Stomach (tissue), 9 donors: ENCODE data around the gene CAMK2B. TPM values are rescaled to one million over a fixed set of nuclear protein-coding genes. Genes with fewer than 3 reads are reported as not detected.

Experiments used
- DNase-seq, 2 donors: peaks; one replicate each; pipeline versions ENCODE4 v3.0.0 to v3.0.0-alpha.2; 2013 to 2019
- H3K27ac ChIP-seq, 5 donors: fragments of 200-600 bp in 4 of 5; sonication (generic) in 4 of 5; one replicate each; pipeline ENCODE4 v1.5.1; 2013 to 2019; ENCODE audit warnings: mild to moderate bottlenecking in 1 of 5, moderate library complexity in 1 of 5
- H3K27me3 ChIP-seq, 3 donors: fragments of 200-600 bp; sonication (generic); one replicate each; pipeline ENCODE4 v1.5.1; 2017 to 2019; ENCODE audit warnings: mixed run types in 1 of 3
- H3K36me3 ChIP-seq, 4 donors: fragments of 200-600 bp; sonication (generic); 1 replicate in 3 of 4; 2 replicates in 1 of 4; pipeline ENCODE4 v1.5.1; 2016 to 2019
- H3K4me1 ChIP-seq, 4 donors: fragments of 200-600 bp; sonication (generic); one replicate each; pipeline ENCODE4 v1.5.1; 2016 to 2019
- H3K4me3 ChIP-seq, 4 donors: fragments of 200-600 bp; sonication (generic) in 3 of 4; one replicate each; pipeline ENCODE4 v1.5.1; 2016 to 2019; ENCODE audit warnings: mild to moderate bottlenecking in 1 of 4
- H3K9me3 ChIP-seq, 4 donors: fragments of 200-600 bp; sonication (generic); one replicate each; pipeline ENCODE4 v1.5.1; 2016 to 2019
- EP300 ChIP-seq: sonication (generic); formaldehyde crosslinking; IDR thresholded peaks from one replicate; pipeline ENCODE4 v1.6.1; 2017; ENCODE audit warnings: antibody characterized with exemption
- POLR2A ChIP-seq, 4 donors: fragments of 450-650 bp; IDR thresholded peaks; one replicate each; pipeline ENCODE4 v1.6.1; 2016; ENCODE audit warnings: antibody characterized with exemption in 4 of 4, control low read depth in 2 of 4, mild to moderate bottlenecking in 1 of 4, moderate library complexity in 1 of 4
- POLR2AphosphoS5 ChIP-seq, 3 donors: sonication (generic); formaldehyde crosslinking; IDR thresholded peaks; one replicate each; pipeline ENCODE4 v1.6.1; 2016; ENCODE audit warnings: antibody characterized with exemption in 3 of 3
- WGBS, 5 donors: extraction: QIAGEN DNeasy Blood & Tissue Kit in 3 of 5; methylation state at CpG; one replicate each; pipeline versions ENCODE4 v1.1.5 to v1.1.7; 2013 to 2018; 5-methylcytosine and 5-hydroxymethylcytosine counted together
- intact Hi-C: fragments of 100-400 bp; cut with DNase I; formaldehyde crosslinking; loops from one replicate; pipeline ENCODE4 v1.15.1; 2023; ENCODE audit warnings: low total_unique reads
- polyA plus RNA-seq, 3 donors: library from polyadenylated mRNA; stranded (reverse); fragments of 200-250 nt; gene quantifications; one replicate each; pipeline ENCODE4 v1.2.3, GENCODE V29; 2013
- total RNA-seq, 5 donors: library from RNA; depleted of rRNA; stranded (reverse); fragments of >200 nt; gene quantifications; one replicate each; pipeline versions ENCODE4 v1.1.0 to v1.2.3, GENCODE V29; 2014 to 2016
- TF ChIP-seq, protein P1 (sequence below), 7 experiments: fragments of 450-650 bp in 4 of 7; fragments of 200-600 bp in 3 of 7; sonication (generic) in 3 of 7; IDR thresholded peaks; one replicate each; pipeline ENCODE4 v1.5.1; 2016 to 2019; ENCODE audit warnings: antibody characterized with exemption in 7 of 7, control low read depth in 2 of 7, mild to moderate bottlenecking in 1 of 7
- donor health status: healthy with polysubstance abuse.
- donor health status: Bipolar disorder and iron deficiency.
- donor health status: healthy.

The CAMK2B gene
- total and polyA plus RNA-seq, 8 donors = 0.92 to 28.4 (median 5.4) TPM; not detected in 2

DNA sequence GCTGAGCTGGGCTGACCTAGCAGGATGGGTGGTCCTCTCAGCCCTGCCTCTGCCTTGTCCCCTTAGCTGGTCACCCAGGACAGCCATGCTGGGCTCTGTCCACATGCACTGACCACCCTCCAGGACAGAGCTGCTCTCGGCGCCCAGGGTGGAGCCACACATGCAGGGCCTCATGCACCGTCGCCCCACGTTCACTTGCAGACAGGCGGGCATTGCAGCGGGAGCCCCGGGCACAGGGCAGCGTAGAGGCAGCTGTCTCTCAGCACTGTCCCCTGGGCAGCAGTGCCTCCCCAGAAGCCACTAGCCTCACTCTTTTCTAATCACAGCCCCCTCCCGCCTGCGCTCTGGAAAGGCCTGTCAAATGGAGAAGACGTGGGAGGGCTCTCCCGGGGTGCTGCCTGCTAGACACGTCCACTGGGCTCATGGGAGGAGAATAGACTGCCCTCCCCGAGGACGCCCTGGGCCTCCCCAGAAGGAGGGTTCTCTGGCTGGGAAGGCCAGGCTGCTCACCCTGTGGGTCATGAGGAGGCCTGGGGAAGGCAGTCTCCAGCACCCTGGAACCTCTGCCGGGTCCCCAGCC lies 87.2 kb downstream of the CAMK2B start:
- no peaks in the 10 kb centered on the region for H3K9me3 ChIP-seq
- intact Hi-C loops = no loop called here
- H3K36me3 ChIP-seq = no peaks in the 10 kb centered on the region
- TF ChIP-seq EP300 = no peak
- DNase-seq = no peak
- H3K27ac ChIP-seq = no peak overlapping the region
- 73 to 88% (median 80%) methylated on average over 8 to 17 of the region's 17 CpGs for WGBS, 5 donors
- H3K4me1 ChIP-seq = peaks cover 0 to 7% (median 4%) of the 10 kb centered on the region in 4 donors
- H3K4me3 ChIP-seq = no peak overlapping the region
- H3K27me3 ChIP-seq = peaks cover 0 to 15% (median 5%) of the 10 kb centered on the region in 3 donors

DNA sequence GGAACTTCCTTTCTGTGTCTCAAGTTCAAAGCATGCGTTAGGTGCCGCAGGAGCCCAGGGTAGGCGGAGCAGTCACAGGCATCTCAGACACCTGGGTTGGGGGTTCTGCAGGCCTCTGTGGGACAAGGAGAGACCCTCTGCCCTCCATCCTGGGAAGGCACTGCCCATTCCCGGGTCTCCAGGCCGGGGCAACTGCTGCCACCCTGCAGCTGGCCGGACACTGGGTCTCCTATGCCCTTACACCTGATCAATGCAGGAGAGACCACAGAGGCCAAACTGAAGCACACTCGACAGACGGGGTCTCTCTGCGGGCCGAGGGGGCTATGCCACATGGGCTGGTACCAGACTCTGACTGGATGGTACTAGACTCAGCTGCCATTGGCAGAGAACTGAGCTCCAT lies 87.7 kb downstream of the CAMK2B start:
- no peak for DNase-seq
- WGBS, 5 donors = 75 to 90% (median 85%) methylated on average over 9 to 10 of the region's 10 CpGs
- Histone ChIP-seq H3K36me3 (no peaks in the 10 kb centered on the region), H3K9me3 (no peaks in the 10 kb centered on the region), H3K4me3 (no peak overlapping the region), H3K27ac (no peak overlapping the region), H3K27me3 (peaks cover 0 to 20% (median 5%) of the 10 kb centered on the region in 3 donors), H3K4me1 (peaks cover 0 to 7% (median 4%) of the 10 kb centered on the region in 4 donors)
- TF ChIP-seq EP300 (no peak), POLR2AphosphoS5 (IDR thresholded peaks at IDR 0.05) (no peak), POLR2A (IDR thresholded peaks at IDR 0.05) (no peak)
- TF ChIP-seq, protein P1, sequence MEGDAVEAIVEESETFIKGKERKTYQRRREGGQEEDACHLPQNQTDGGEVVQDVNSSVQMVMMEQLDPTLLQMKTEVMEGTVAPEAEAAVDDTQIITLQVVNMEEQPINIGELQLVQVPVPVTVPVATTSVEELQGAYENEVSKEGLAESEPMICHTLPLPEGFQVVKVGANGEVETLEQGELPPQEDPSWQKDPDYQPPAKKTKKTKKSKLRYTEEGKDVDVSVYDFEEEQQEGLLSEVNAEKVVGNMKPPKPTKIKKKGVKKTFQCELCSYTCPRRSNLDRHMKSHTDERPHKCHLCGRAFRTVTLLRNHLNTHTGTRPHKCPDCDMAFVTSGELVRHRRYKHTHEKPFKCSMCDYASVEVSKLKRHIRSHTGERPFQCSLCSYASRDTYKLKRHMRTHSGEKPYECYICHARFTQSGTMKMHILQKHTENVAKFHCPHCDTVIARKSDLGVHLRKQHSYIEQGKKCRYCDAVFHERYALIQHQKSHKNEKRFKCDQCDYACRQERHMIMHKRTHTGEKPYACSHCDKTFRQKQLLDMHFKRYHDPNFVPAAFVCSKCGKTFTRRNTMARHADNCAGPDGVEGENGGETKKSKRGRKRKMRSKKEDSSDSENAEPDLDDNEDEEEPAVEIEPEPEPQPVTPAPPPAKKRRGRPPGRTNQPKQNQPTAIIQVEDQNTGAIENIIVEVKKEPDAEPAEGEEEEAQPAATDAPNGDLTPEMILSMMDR (IDR thresholded peaks at IDR 0.05) = no peak
- intact Hi-C loops = no loop called here

DNA sequence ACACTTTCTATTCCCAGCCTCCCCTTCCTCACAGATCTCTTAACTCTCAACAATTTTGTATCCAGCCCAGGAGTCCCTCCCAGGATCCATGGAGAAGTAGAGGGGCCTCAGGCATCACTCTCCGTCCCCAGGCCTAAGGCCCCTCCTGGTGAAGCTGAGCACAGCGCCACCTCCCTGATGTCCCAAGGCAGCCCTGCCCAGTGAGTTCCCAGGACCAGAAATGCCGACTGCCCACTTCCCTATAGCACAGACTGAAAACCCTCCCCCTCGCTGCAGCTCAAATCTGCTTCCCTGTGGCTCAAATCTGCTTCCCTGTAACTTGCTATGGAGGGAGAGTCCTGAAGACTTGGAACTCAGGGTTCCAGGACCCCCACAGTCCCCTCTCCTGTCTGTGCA lies 89.1 kb downstream of the CAMK2B start:
- DNase-seq = no peak
- intact Hi-C loops = no loop called here
- TF ChIP-seq EP300 = no peak
- TF ChIP-seq, protein P1 (IDR thresholded peaks at IDR 0.05) = no peak
- TF ChIP-seq POLR2A (IDR thresholded peaks at IDR 0.05) = no peak
- TF ChIP-seq POLR2AphosphoS5 (IDR thresholded peaks at IDR 0.05) = no peak
- no peak overlapping the region for H3K27ac ChIP-seq
- H3K36me3 ChIP-seq = no peaks in the 10 kb centered on the region
- peaks cover 0 to 5% (median 4%) of the 10 kb centered on the region in 4 donors for H3K4me1 ChIP-seq
- no peaks in the 10 kb centered on the region for H3K9me3 ChIP-seq
- peaks cover 0 to 20% (median 5%) of the 10 kb centered on the region in 3 donors for H3K27me3 ChIP-seq
- 42 to 58% (median 50%) methylated on average over 3 to 4 of the region's 4 CpGs for WGBS, 5 donors
- no peak overlapping the region for H3K4me3 ChIP-seq

DNA sequence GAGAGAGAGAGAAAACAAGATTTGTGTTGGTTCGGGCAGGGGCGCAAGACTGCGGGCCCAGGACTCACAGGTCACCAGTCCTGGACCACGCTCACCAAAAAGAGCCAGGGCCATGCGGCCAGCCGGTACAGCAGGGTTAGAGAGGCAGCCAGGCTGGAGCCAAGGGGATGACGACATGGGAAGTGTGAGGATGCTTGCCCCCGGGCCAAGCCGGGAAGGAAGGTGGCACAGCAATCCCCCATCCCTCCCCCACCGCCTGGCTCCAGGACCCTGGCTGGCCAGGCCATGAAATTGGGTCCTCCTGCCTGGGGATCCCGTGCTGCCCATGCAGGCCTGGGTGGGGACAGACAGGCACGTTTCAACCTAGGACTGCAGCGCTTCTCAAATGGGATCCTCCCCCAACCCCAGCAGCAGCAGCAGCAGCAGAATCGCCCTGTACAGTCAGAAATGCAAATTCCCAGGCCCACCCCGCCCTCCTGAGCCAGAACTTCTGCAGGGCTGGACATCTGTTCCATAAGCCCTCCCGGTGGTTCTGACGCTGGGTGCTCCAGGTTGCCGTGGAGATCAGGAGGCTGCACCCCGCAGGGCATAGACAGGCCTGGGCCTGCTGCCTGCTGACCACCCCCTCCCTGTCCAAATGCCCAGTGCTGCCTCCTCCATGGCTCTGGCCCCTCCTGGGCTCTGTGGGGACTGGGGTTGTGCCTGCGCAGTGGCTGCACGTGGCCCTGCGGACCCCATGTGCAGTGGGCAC lies 89.6 kb downstream of the CAMK2B start:
- intact Hi-C loops = no loop called here
- Histone ChIP-seq H3K4me1 (no peaks in the 10 kb centered on the region), H3K4me3 (no peak overlapping the region), H3K27ac (no peak overlapping the region), H3K27me3 (peaks cover 0 to 20% (median 5%) of the 10 kb centered on the region in 3 donors), H3K36me3 (no peaks in the 10 kb centered on the region), H3K9me3 (no peaks in the 10 kb centered on the region)
- no peak for DNase-seq
- TF ChIP-seq EP300 (no peak), POLR2AphosphoS5 (IDR thresholded peaks at IDR 0.05) (no peak), POLR2A (IDR thresholded peaks at IDR 0.05) (no peak)
- TF ChIP-seq, protein P1 (IDR thresholded peaks at IDR 0.05) = no peak
- 68 to 74% (median 71%) methylated on average over 16 to 22 of the region's 22 CpGs for WGBS, 5 donors

DNA sequence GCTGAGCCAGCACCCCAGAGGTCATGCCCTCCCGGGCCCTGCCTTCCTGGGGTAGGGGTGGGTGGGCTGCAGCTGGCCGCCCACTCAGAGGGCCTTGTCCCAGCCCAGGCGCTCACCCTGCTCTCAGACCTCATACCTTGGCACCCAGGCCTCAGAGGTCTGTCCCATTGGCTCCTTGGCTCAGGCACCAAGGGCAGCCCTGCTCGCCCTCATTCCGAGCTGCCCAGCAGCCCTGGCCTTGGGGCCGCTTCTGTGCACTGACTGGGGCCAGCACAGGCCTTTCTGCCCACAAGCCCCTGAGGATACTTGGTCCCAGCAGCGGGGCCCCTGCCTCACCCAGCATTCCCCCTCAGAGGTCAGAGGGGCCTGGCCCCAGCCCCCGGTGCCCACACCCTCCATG lies 90.3 kb downstream of the CAMK2B start:
- TF ChIP-seq EP300 (no peak), POLR2AphosphoS5 (IDR thresholded peaks at IDR 0.05) (no peak)
- TF ChIP-seq, protein P1 (IDR thresholded peaks at IDR 0.05) = no peak
- intact Hi-C loops = no loop called here
- DNase-seq = no peak
- 83 to 89% (median 85%) methylated on average over 5 to 8 of the region's 8 CpGs for WGBS, 5 donors
- Histone ChIP-seq H3K27ac (no peak overlapping the region), H3K36me3 (no peaks in the 10 kb centered on the region), H3K4me3 (no peak overlapping the region), H3K9me3 (no peaks in the 10 kb centered on the region), H3K27me3 (peaks cover 0 to 14% (median 5%) of the 10 kb centered on the region in 3 donors), H3K4me1 (no peaks in the 10 kb centered on the region)
